ENCODE results near the gene SH3BP5.

GRCh38 chr3:15348246-15348645, 15.9 kb upstream of the SH3BP5 start:
- no peak for TF ChIP-seq POLR2A (IDR thresholded peaks at IDR 0.05)
- no peak for TF ChIP-seq CTCF (IDR thresholded peaks at IDR 0.05)
